GM18519 (cell line): ENCODE data around the gene CCM2L.

Source experiments
- ATAC-seq: cut with Tn5 transposase; IDR thresholded peaks from one replicate; pipeline ENCODE4 v1.9.1; 2021; ENCODE audit warnings: mild to moderate bottlenecking, moderate library complexity; ENCODE audit not compliant: unreplicated experiment, low FRiP score

The CCM2L gene

GRCh38 chr20:32010101-32010500 lies at the start of gene CCM2L:
TSS of gene CCM2L (plus strand) at chr20:32010438. CDS start at chr20:32010455, 17 bp downstream.
- ATAC-seq, result no peak

- no peak for ATAC-seq
Measured at GRCh38 chr20:31962761-31963160, 47.5 kb upstream of the CCM2L start.

- ATAC-seq, result no peak
Measured at GRCh38 chr20:31963889-31964288, 46.3 kb upstream of the CCM2L start.

- no peak for ATAC-seq
Measured at GRCh38 chr20:31966991-31967655, 43.1 kb upstream of the CCM2L start.

GRCh38 chr20:31967830-31968249 lies 42.4 kb upstream of the CCM2L start, which contains the start of gene XKR7:
TSS of gene XKR7 (plus strand) at chr20:31968151. CDS start at chr20:31968176, 25 bp downstream.
- ATAC-seq, result no peak

- peak; percentile 46 for ATAC-seq
Measured at GRCh38 chr20:31968291-31969126, 41.7 kb upstream of the CCM2L start.

GRCh38 chr20:31969991-31970390 lies 40.2 kb upstream of the CCM2L start:
- ATAC-seq, result no peak

GRCh38 chr20:31972471-31973021 lies 37.7 kb upstream of the CCM2L start:
- ATAC-seq, result no peak

GRCh38 chr20:31974296-31974695 lies 35.9 kb upstream of the CCM2L start:
- no peak for ATAC-seq

GRCh38 chr20:31974951-31975487 lies 35.2 kb upstream of the CCM2L start:
- no peak for ATAC-seq

GRCh38 chr20:31975874-31976273 lies 34.4 kb upstream of the CCM2L start:
- no peak for ATAC-seq

- ATAC-seq, result no peak
Measured at GRCh38 chr20:31977080-31977479, 33.2 kb upstream of the CCM2L start.

- ATAC-seq, result no peak
Measured at GRCh38 chr20:31979713-31980426, 30.4 kb upstream of the CCM2L start.

- no peak for ATAC-seq
Measured at GRCh38 chr20:31981784-31982183, 28.5 kb upstream of the CCM2L start.

- no peak for ATAC-seq
Measured at GRCh38 chr20:31984981-31985471, 25.2 kb upstream of the CCM2L start.

- no peak for ATAC-seq
Measured at GRCh38 chr20:31987744-31988143, 22.5 kb upstream of the CCM2L start.

GRCh38 chr20:31988430-31989015 lies 21.7 kb upstream of the CCM2L start:
- no peak for ATAC-seq

- ATAC-seq, result no peak
Measured at GRCh38 chr20:31989030-31989645, 21.1 kb upstream of the CCM2L start.

GRCh38 chr20:31990641-31991338 lies 19.4 kb upstream of the CCM2L start:
- no peak for ATAC-seq
